Activated CD8-positive, alpha-beta memory T cell treated with anti-CD3 and anti-CD28 coated beads, Interleukin-2, amount 50 U/mL, for 1 hour (primary cell): ENCODE measurements around the gene TSKU.
"Not testable (repeated sequence)": the region's sequence is repeated elsewhere in the genome, so short reads cannot be mapped to it uniquely, and the experiment has no call there.

Experiments
- DNase-seq: peaks from one replicate; pipeline ENCODE4 v3.0.0-alpha.2; 2020; ENCODE audit errors: extremely low read depth

TSKU gene, protein sequence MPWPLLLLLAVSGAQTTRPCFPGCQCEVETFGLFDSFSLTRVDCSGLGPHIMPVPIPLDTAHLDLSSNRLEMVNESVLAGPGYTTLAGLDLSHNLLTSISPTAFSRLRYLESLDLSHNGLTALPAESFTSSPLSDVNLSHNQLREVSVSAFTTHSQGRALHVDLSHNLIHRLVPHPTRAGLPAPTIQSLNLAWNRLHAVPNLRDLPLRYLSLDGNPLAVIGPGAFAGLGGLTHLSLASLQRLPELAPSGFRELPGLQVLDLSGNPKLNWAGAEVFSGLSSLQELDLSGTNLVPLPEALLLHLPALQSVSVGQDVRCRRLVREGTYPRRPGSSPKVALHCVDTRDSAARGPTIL

DNA sequence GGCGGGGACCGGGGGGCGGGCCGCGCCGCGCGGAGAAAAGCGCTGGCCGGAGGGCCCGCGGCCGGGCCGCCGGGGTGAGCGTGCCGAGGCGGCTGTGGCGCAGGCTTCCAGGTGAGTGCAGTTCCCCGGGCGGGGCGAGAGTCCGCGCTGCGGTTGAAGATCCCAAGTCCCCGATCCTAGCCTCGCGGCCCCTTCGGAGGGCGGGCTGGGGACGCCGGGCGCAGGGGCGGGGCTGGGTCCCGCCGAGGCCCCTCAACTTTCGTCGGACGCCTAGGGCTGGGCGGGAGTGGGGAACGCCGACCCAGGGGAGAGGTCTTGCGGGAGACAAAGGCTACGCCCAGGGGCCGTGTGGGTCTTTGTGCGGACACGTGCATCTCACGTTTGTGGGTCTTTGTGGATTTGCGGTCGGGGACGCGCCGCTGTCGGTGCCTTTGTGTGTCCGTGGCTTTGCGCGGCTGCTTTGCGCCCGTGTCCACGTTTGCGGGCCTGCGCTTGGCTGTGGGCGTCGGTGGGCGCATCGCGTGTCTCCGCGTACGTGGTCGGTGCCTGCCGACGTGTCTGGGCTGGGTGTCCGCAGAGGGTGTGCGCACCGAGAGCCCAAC is at the start of gene TSKU:
Gene TSKU (plus strand): TSS at position 63 of the 602 bp plus-strand sequence. CDS start 12,261 bp downstream, outside the sequence.
- DNase-seq: no peak

DNA sequence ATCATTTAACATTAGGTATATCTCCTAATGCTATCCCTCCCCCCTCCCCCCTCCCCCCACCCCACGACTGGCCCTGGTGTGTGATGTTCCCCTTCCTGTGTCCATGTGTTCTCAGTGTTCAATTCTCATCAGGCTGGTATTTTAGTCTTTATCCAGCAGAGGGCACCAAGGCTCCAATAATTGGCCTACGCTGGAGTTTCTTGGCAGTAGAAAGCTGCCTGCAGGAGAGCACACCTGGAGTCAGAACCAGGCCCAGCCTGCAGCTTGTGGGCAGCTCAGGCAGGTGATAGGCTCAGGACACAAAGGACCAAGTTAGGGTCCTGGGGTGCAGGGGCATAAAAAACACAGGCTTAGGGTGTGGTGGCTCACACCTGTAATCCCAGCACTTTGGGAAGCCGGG is 49.2 kb upstream of the TSKU start:
- not testable (repeated sequence) for DNase-seq

DNA sequence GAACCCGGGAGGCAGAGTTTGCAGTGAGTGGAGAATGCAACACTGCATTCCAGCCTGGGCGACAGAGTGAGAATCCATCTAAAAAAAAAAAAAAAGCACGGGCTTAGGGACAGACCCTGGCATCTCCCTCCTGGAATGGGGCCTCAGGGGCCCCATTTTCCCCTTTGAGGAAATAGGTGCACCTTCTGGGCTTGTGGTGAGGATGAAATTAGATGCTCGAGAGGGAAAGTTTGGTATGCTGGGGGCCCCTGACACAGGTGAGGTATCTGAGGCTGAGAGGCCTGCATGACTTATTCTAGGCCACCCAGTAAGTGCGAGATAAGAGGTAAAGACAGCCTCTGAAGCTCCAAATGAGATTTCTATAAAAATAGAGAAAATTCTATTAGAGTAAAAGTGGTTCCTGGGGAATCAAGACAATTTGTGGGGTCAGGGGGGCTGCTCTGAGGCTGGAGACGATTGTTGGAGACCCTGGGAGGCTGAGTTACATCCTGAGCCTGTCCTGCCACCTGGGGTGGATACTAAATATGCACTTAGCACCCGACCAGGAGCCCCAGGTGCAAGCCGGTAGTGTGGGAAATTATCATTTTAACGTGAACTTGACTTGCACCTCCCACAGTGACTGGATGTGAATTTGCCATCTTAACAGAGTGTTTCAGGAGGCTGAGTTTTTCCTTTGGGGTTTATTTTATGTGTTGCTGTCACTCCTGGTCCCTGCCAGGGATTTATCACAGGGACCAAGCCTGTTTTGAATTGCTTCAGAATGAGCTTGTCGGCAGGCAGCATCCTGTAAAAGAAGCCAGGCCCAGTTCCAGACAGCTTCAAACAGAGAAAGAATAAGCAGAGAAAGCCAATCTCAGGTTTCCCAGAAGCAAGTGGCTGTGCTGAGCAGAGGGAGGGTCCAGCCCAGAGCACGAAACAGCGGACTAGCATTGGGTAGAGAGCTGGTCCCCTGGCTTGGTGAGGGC is 48.4 kb upstream of the TSKU start:
- DNase-seq: no peak

DNA sequence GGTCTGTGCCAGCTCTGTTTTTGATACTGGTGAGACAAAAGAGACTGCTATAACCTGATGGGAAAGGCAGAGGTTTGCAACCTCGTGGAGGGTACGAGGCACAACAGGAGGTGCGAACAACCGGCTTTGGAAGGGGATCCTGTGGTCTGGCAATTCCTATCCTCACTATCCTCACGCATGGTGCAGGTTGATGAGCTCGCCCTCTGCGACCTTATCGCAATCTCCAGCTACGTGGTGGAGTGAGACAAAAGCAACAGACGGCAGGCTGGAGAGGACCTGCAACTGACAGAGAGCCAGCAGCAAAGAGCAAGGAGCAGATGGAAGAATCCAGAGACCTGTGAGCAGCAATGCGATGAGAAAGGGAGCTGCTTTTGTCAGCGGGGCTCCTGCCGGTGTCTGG is 47.3 kb upstream of the TSKU start:
- DNase-seq: no peak

DNA sequence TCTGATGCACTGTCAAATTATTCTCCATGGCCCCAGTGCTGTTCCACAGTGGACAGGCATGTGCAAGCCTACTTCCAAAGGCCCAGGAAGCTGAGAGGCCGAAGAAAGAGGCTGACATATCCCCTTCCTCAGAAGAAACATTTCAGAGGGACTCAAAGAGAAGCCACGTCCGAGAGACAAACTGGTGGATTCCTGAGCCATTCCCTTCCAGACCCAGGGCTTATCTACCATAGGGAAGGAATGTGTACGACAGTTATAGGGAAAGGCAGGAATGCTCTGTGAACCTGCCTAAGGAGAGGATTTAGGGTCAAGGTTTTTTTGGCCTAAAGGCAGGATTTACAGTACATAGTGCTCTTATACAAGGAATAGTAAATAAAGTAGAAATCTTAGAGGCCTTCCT is 46.9 kb upstream of the TSKU start:
- no peak for DNase-seq

DNA sequence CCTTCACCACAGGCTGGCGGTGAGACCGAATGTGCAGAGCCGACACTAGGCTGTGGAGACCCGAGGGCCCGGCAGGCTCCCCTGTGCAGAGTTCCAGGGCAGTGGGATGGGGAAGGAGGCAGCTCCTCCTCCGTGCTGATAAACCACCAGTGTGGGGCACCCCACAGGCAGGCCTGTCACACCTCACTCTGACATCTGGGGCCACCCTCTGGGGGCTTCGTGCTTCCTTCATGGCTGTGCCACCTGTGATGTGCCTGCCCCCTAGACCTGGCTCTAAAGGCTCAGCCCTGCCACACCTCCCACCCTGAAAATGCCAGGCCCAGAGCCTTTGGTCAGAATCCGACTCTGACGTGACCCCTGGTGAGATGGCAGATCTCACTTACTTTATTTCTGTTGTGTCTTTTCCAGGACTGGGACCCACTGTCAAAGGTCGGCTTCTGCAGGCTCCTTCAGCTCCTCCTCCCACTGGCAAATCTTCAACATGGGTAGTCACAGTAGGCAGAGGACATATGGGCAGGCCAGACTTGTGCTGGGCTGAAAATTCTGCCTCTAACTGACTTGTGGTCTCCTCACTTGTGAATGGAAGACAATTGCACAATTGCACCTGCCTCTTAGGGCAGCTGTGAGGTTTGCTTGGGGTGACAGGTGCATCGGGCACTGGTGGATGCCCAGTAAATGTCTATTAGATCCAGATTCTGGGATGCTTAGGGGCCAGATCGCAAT is 46.2 kb upstream of the TSKU start:
- DNase-seq: no peak

DNA sequence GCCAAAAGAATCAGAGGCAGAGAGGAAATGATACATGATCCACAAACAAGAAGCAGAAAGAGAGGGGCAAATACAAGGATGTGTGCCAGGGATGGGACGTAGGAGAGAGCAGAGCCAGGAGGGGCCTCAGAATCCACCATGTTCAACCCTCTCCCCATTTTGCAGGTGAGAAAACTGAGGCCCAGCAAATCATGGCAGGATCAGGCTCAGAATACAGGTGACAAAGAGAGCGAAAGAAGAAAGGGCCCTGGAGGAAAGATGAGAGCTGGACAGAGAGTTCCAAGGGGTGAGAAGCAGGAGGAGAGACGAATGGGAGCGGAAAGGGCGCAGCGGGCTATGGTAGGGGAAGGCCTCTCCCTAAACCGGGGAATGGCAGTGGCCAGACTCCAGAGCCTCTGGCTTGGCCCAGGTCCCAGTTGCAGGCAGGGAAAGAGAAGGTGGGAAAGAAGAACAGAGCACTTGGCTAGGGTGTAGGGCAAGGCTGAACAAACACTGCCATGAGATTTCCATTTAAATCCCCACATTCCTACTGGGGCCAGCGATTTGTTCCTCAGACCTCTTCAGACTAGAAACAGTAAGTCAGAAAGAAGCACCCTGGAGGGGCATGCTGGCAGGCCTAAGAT is 44.4 kb upstream of the TSKU start:
- DNase-seq: no peak

DNA sequence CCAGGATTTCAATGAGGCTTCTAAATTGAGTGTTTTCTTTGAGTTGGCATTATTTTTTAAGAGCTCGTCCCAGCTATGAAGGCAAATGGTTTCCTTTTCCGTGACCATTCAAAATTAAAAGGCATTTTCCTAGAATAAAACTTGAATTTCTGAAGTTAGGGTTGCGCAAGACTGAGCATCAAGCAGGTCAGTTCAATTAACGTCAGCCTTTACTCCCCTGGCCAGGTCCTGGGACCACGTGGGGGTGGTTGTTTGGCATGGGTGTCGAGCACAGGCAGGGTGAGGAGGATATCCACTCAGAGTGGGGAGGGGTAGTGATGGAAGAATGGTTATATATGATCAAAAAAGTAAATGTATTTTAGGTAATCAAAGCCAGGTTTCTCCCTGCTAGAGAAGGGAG is 43.4 kb upstream of the TSKU start:
- no peak for DNase-seq

DNA sequence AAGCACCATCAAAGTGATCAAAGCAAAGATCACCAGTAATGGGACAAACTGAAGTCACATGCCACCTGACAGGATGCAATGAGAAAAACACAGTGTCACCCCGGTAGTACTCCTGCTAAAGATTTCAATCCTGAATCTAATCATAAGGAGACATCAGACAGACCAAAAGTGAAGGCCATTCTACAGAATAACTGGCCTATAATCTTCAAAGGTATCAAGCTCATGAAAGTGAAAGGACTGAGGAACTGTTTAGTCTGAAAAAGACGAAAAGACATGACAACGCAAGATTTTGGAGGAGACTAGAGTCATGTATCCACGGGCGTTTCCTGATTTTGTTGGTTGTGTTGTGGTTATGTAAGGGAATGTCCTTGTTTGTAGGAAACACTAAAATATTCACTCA is 42.4 kb upstream of the TSKU start:
- no peak for DNase-seq

DNA sequence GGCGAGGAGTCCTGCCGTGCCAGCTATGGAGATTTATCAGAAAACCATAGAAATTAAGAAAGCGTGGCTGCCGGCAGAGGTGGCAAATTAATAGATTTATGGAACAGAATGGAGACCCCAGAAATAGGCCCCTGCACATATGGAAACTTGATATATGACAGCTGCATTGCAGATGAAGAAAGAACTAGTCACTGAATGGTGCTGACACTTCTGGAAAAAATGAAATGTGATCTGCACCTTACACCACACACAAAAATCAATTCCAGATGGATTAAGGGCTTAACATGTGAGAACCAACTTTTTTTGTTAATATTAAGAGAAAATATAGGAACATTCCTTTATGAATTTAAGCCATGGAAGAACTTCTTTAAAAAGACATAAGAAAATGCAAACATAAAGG is 40.3 kb upstream of the TSKU start:
- no peak for DNase-seq

DNA sequence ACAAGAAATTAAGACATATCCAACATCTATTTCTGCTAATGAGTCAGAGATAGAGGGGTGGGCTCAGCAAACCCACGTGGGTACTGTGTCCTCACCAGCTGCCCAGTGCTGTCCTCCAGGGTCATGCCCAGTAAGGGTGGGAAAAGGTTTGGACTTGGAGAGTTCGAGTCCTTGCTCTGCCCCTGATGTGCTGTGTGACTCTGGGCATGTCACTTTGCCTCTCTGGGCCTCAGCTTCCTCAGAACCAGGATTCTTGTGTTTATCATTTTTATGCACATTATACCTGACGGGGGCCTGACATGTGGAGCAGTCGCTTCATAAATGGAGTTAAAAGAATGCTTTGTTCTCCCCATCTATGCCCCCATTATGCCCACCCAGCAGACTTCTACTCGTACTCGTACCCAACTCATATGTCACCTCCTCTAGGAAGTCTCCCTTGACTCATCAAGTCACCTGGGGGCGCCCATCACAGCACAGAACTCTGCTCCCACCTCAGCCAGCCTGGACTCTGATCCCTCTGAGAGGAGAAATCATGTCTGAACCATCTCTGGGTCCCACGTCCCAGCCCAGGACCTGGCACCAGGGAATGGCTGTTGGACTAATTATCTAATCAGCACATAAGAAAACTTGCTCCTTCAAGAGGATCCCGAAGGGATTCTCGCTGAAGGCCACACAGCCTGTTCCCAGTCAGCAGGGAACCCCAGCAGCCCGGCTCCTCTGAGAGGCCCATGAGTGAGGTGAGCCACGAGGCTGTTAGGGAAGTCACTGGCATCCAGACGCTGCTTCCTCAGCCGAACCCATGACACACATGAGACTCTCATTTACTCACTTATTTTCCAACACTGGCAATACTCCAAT is 38.7 kb upstream of the TSKU start:
- no peak for DNase-seq

DNA sequence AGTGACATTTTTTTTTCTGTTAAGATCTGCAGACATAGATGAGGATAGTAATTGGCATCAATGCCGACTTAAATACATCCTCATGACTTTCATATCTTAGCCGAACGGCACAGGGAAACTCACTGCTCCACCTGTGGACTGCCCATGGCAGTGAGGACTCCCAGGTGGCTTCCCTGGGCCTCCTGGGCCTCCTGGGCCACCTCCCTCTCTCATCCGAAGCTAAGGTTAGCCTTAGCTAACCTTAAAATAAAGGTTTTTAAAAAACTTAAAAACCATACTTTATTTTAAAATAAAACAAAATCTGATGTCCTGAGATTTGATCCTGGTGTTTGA is 38.1 kb upstream of the TSKU start:
- DNase-seq: no peak

DNA sequence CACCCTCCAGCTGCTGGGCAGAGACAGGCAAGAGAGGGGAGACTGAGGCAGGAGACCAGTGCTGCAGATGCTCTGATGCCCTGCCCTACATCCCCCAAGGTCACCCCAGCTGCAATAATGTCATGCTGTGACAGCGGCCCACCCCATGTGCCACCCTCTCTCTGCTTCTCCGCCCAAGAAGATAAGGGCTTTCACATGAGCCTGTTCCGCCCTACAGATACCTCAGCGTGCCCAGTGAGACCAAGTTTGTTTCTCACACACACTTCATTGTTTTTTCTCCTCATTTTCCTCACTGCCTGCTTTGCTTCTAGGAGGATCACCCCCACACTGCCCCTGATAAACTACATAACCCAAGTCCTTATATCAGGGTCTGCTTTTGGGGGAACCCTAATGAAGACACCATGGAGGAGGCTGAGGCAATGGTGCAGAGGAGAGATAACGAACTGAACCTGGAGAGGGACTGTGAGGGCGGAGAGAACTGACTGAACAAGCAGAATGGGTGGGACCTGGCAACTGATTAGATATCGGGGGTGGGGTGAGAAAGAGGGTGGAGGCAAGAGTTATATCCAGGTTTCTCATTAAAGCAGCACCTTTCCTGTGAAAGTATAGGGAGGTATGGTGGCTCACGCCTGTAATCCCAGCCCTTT is 37.5 kb upstream of the TSKU start:
- no peak for DNase-seq

DNA sequence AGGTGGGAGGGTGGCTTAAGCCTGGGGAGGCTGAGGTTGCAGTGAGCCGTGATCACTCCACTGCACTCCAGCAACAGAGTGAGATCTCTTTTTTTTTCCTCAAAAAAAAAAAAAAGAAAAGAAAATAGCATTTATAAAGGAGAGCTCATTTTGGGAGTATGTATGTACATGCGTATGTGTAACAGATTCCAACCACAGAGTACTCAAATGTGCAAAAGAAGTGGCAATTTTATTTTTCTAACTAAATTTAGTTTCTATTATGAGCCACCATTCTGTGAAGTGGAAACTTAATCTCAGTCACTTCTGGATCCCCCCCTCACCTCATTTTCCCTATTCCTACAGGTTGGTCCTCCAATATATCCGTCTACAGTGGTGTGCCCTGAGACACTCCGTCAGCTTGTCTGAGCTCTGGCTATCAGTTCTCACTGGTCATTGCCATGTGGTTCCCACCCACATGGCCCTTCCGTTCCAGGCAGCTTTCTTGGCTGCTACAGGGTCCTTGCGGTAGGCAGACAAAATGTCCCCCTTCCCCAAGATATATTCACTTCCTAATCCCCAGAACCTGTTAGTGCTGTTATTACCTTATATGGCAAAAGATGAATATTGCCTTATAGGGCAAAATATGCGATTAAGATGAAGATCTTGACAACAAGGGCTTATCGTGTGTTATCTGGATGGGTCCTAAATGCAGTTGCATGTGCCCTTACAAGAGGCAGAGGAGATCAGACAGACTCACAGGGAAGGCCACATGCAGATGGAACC is 35.8 kb upstream of the TSKU start:
- DNase-seq: no peak

DNA sequence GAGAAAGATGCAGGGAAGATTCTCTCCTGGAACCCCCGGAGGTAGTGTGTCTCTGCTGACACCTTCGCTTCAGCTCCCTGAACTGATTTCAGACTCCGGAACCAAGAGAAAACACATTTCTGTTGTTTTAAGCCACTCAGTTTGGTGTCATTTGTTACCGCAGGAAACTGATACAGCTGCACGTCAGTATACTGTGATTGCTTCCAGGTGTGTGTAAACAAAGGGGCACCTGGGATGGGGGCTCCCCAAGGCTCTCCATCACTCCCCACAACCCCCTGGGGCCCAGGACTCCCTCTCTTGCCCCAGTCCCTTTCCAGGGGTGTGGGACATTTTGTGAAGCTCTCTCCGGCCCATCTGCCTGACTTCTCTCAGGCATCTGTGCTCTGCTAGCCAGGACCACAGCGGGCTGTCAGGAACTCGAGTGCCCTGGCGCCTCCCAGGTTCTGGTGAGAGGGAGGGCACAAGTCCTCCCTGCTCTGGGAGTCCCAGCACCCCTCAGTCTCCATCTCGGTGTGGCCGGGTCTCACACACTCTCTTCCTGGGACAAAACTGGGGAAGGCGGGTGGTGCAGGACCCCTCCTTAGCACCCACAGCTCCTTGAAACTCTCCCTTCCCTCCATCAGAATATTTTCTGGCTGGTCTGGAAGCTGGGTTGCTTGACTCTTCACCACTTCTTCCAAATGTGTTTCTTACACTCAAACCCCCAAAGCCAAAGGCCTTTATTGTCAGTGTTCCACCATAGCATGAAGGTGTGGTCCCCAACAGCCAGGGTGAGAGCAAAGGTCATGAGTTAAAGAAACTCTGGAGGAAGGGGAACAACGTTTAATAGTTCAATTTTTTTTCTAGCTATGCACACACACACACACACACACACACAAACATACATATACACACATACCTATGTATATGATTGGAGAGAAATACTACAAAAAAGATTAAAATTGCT is 35.0 kb upstream of the TSKU start:
- no peak for DNase-seq

DNA sequence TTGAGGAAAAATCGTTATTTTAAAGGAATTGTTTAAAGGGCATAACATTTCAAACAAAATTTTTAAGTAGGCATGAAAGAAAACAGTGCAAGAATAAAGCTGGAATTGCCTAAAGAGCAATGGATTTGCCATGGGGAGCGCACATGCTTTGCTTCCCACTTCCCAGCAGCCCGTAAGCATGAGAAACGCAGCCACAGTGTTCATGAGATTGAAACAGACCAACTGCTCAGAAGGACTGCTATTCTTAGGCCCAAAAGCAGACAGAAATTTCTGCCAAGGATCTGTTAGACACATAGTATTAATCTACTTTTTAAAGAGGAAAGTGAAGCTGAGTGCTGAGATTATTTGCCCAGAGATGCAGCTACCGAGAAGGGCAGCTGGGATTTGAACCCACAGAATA is 34.2 kb upstream of the TSKU start:
- no peak for DNase-seq

DNA sequence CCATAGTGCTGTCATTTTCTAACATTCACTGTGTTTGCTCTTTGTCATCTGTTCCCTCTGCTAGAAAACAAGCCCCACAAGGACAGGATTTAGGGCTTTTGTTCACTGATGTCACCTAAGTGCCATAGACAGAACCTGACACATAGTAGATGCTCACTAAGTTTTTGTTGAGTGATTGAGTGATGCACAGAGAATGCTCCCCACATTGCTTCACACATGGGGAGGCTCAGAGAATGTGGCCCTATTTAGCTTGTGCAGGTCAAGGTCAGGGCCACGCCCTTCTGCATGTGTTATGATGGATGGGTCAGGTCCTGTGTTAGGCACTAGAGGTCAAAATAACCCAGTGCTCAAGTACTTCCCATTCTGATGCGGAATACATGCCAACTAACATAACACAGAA is 33.1 kb upstream of the TSKU start:
- DNase-seq: no peak

DNA sequence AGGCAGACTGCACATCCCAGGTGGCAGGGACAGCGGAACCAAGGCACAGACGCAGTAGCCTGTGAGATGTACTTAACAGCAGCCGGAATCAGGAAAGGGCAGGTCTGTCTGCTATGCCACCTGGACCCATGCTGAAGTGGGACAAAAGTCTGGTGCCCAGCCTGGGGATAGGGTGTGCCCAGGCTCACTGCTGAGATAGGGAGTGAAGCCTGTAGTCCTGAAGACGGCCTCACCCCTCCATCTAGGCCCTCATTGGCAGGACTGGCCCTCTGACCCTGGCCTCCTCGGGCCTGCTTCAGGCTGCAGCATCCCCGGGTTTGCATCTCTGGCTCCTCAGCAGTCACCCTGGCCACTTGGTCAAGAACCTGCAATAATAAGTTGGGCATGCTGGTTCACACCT is 32.4 kb upstream of the TSKU start:
- DNase-seq: no peak
